DND-41 (cell line): Measurements from ENCODE around the gene ASH1L.

ENCODE experiments used
- EZH2 ChIP-seq: IDR thresholded peaks from 3 replicates; pipeline ENCODE4 v1.6.1; 2012; ENCODE audit warnings: borderline replicate concordance, low read depth, mild to moderate bottlenecking, moderate library complexity, low read length, inconsistent platforms; ENCODE audit not compliant: severe bottlenecking
- TF ChIP-seq, protein P1 (sequence below): IDR thresholded peaks from 2 replicates; pipeline ENCODE4 v1.5.1; 2012; ENCODE audit warnings: borderline replicate concordance, low read length, moderate library complexity, mild to moderate bottlenecking; ENCODE audit not compliant: poor library complexity, severe bottlenecking; ENCODE audit errors: extremely low read depth

DNA sequence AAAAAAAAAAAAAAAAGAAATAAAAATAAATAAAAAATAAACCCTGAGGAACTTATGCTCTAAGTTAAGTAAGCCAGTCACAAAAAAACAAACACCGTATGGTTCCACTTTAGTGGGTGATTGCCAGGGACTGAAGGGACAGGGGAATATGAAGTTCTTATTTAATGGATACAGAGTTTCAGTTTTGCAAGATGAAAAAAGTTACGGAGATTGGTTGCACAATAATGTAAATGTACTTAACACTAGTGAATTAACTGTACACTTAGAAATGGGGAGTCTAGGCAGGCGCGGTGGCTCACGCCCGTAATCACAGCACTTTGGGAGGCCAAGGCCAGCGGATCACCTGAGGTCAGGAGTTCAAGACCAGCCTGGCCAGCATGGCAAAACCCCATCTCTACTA is 111.4 kb downstream of the ASH1L start:
- TF ChIP-seq EZH2, result no peak
- TF ChIP-seq, protein P1, sequence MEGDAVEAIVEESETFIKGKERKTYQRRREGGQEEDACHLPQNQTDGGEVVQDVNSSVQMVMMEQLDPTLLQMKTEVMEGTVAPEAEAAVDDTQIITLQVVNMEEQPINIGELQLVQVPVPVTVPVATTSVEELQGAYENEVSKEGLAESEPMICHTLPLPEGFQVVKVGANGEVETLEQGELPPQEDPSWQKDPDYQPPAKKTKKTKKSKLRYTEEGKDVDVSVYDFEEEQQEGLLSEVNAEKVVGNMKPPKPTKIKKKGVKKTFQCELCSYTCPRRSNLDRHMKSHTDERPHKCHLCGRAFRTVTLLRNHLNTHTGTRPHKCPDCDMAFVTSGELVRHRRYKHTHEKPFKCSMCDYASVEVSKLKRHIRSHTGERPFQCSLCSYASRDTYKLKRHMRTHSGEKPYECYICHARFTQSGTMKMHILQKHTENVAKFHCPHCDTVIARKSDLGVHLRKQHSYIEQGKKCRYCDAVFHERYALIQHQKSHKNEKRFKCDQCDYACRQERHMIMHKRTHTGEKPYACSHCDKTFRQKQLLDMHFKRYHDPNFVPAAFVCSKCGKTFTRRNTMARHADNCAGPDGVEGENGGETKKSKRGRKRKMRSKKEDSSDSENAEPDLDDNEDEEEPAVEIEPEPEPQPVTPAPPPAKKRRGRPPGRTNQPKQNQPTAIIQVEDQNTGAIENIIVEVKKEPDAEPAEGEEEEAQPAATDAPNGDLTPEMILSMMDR, result no peak
